ENCODE results near the gene HSFX3.
"Not testable (repeated sequence)": the region's sequence is repeated elsewhere in the genome, so short reads cannot be mapped to it uniquely, and the experiment has no call there.

HSFX3 gene, protein sequence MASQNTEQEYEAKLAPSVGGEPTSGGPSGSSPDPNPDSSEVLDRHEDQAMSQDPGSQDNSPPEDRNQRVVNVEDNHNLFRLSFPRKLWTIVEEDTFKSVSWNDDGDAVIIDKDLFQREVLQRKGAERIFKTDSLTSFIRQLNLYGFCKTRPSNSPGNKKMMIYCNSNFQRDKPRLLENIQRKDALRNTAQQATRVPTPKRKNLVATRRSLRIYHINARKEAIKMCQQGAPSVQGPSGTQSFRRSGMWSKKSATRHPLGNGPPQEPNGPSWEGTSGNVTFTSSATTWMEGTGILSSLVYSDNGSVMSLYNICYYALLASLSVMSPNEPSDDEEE
- long read RNA-seq: 0 reads

DNA sequence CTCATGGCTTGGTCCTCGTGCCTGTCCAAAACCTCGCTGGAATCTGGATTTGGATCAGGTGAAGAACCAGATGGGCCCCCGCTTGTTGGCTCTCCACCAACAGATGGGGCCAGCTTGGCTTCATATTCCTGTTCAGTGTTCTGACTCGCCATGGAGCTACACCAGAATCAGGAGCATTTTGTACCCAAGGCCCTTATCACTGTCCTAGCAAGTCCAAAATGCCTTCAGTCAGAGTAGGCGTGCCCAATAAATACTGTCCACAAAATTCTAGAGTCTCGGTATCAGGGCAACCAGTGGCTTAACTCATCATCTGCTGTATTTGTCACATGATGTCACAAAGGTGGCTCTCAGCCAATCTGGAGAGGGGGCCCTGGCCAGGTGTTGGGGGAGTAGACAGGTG lies at the start of gene HSFX3:
Gene HSFX3 (minus strand): TSS at position 224 of the 400 bp plus-strand sequence. CDS start 72 bp downstream, at position 152.
- not testable (repeated sequence) for H3K27me3 ChIP-seq (ENCODE audit: insufficient read depth, poor library complexity, severe bottlenecking); DNase-seq (ENCODE audit: low read depth in 1 of 2, low spot score in 1 of 2); H3K27ac ChIP-seq (replicated peaks); H3K4me3 ChIP-seq (replicated peaks; ENCODE audit: insufficient read depth, low read length)

DNA sequence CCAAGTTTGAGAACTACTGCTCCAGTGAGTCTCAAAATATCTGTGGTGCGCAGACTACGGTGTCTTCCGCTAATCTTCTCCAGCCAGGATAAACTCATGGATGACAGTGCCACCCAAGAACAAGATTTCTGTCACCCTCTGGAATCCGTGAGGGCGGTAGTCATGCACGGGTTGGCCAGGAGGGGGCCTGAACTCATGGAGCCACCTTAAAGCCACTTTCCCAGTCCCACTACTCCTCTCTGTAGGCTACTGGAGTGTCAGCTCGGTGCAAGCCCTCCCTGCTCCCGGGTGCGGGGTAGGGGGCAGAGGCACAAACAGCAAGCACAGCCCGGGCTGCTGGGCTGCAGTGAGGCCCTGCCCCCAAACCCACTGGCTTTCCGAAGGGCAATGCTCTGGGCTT lies 48.9 kb upstream of the HSFX3 start:
- H3K27me3 ChIP-seq (ENCODE audit: insufficient read depth, poor library complexity, severe bottlenecking); DNase-seq (ENCODE audit: low read depth in 1 of 2, low spot score in 1 of 2); H3K4me3 ChIP-seq (replicated peaks; ENCODE audit: insufficient read depth, low read length); H3K27ac ChIP-seq (replicated peaks): not testable (repeated sequence)

DNA sequence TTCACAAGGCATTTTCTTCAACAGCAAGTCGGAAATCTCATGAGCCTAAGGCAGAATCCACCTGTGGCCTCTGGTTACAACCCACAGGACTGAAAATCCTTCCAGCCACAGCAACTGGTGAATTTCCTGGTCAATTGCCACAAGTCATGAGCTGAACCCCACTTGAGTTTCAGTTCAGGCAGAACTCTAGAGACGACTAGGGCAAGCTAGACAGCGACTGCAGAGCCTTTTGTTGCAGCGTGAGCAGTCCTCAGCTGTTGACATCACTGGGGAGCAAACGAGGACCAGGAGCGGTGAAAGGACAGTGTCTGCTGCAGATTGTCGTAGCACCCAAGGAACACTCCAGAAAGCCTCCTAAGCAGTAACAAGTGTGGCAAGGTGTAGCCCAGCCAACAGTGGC lies 46.2 kb upstream of the HSFX3 start:
- H3K4me3 ChIP-seq (replicated peaks; ENCODE audit: insufficient read depth, low read length); DNase-seq (ENCODE audit: low read depth in 1 of 2, low spot score in 1 of 2); H3K27ac ChIP-seq (replicated peaks); H3K27me3 ChIP-seq (ENCODE audit: insufficient read depth, poor library complexity, severe bottlenecking): not testable (repeated sequence)

DNA sequence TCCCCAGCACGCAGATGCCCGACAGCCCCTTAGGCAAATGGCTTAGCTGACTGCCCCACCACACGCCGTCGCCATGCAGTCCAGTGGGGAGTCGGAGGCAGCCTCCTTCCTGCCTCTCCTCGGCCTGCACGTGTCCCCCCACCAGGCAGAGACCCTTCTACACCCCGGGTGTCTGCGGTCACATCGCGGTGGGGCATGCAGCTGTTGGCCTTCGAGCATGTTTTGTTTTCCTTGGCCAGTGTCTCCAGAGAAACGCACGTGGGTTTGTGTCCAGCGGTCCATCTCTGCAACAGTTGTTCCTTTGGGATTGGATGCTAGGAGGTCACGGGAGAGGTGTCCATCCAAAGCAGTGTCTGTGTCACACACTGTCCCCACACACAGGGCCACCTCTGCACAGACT lies 45.5 kb upstream of the HSFX3 start, which contains the start of gene HSFX2:
Gene HSFX2 (minus strand): TSS at position 101 of the 400 bp plus-strand sequence. CDS start 614 bp downstream, outside the sequence.
- H3K27me3 ChIP-seq (ENCODE audit: insufficient read depth, poor library complexity, severe bottlenecking); H3K27ac ChIP-seq (replicated peaks); H3K4me3 ChIP-seq (replicated peaks; ENCODE audit: insufficient read depth, low read length); DNase-seq (ENCODE audit: low read depth in 1 of 2, low spot score in 1 of 2): not testable (repeated sequence)

DNA sequence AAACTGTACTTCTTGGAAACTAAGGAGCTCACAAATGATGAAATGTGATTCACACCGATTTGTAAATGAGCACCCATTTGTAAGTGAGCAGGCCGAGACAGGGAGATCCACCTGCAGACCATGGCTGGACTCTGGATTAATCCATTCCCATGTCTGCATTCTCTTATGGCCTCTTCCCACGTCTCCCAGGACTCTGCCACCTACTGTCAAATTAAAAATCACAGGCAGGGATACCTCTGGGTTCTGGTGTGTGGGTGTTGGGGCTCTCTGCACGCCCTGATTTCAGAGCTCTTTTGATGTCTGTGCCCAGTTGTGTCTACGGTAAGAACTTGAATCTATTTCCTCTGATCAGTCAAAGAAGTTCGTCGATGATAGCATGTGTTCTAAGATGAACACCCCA lies 41.3 kb upstream of the HSFX3 start:
- H3K27me3 ChIP-seq (ENCODE audit: insufficient read depth, poor library complexity, severe bottlenecking); H3K27ac ChIP-seq (replicated peaks); H3K4me3 ChIP-seq (replicated peaks; ENCODE audit: insufficient read depth, low read length); DNase-seq (ENCODE audit: low read depth in 1 of 2, low spot score in 1 of 2): not testable (repeated sequence)

DNA sequence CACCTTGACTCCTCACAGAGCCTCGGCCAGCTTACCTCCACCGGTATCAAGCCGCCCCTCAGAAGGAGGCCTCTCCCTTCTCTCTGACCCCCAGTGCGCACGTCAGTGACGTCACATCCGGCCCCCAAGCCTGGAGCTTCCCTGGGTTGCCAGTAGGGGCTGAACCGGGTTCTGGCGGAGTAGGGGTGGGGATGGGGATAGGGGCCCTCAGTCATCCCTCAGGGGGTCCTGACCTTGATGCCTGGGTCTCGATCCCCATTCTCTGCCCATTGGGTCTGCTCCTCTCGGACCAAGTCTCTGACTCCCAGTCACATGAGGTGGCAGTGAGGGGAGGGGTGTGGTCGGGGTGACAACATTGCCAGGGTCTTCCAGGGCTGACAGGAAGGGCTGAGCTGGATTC lies 37.6 kb upstream of the HSFX3 start, which contains the start of gene MAGEA9B:
Gene MAGEA9B (minus strand): TSS at position 101 of the 400 bp plus-strand sequence. CDS start 4,280 bp downstream, outside the sequence.
- DNase-seq (ENCODE audit: low read depth in 1 of 2, low spot score in 1 of 2); H3K27me3 ChIP-seq (ENCODE audit: insufficient read depth, poor library complexity, severe bottlenecking); H3K4me3 ChIP-seq (replicated peaks; ENCODE audit: insufficient read depth, low read length); H3K27ac ChIP-seq (replicated peaks): not testable (repeated sequence)

DNA sequence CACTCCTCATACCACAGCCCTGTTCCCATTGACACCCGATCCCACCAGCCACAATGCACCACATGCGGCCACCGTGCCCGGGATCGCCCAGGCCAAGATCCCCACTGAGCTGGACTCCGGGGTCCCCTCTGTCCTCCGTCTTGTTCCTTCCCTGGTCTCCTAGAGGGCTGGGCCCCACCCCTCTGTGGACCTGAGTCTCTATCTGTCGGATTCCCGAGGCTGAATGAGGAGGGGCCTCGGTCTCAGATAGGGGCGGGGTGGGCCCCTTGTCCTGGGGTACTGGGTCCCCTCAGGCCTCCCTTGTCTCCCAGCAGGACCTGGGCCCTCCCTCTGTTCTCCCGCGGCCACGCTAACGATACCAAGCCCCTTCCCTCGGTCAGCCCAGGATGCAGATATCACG lies 35.9 kb upstream of the HSFX3 start:
- not testable (repeated sequence) for H3K4me3 ChIP-seq (replicated peaks; ENCODE audit: insufficient read depth, low read length); H3K27me3 ChIP-seq (ENCODE audit: insufficient read depth, poor library complexity, severe bottlenecking); H3K27ac ChIP-seq (replicated peaks); DNase-seq (ENCODE audit: low read depth in 1 of 2, low spot score in 1 of 2)

DNA sequence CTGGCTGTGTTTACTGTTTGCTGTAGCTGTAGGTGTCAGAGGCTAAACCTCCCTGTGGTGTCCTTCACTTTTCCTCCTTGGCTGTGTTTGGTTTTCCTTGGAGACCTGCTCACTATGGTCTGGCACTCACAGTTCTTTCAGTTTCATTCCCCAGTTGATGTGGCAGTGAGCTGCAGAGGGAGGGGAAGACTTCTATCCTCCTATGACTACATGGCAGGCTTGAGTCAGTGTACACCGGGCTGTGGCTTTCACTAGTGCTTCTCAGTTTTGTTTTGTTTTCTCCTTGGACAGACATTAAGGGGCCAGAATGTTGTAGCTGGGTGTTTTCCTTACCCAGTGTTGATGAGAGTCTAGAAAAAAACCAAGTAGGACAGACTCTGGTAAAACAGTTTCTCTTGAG lies 23.7 kb upstream of the HSFX3 start:
- not testable (repeated sequence) for DNase-seq (ENCODE audit: low read depth in 1 of 2, low spot score in 1 of 2); H3K27ac ChIP-seq (replicated peaks); H3K27me3 ChIP-seq (ENCODE audit: insufficient read depth, poor library complexity, severe bottlenecking); H3K4me3 ChIP-seq (replicated peaks; ENCODE audit: insufficient read depth, low read length)

DNA sequence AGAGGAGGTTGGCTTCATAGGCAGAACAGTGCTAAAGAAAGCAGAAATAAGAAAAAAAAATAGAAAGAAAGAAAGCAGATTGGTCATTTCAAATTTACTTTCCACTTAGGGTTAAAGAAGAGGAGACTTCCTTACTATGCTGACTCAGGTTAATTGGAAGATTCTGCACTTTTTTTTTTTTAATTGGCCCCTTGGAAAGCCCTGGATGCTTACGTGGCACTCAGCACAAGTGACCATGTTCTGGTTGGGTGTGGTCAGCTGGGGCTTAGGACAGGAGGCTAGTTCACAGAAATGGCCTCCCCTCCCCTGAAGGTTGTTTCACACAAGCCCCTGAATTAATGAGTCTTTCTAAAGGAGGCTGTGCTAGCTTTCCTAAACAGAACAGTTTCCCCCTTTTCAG lies 23.0 kb upstream of the HSFX3 start:
- Histone ChIP-seq H3K4me3 (replicated peaks; ENCODE audit: insufficient read depth, low read length) (no peak overlapping the region), H3K27ac (replicated peaks) (no peak overlapping the region), H3K27me3 (ENCODE audit: insufficient read depth, poor library complexity, severe bottlenecking) (no peaks in the 10 kb centered on the region)
- TF ChIP-seq GABPA (IDR thresholded peaks at IDR 0.05; ENCODE audit: low read depth): no peak
- no peak for TF ChIP-seq SPI1 (IDR thresholded peaks at IDR 0.05; ENCODE audit: borderline replicate concordance, low read depth)
- TF ChIP-seq POLR2AphosphoS5 (IDR thresholded peaks at IDR 0.05; ENCODE audit: low read depth): no peak
- TF ChIP-seq, protein P1, sequence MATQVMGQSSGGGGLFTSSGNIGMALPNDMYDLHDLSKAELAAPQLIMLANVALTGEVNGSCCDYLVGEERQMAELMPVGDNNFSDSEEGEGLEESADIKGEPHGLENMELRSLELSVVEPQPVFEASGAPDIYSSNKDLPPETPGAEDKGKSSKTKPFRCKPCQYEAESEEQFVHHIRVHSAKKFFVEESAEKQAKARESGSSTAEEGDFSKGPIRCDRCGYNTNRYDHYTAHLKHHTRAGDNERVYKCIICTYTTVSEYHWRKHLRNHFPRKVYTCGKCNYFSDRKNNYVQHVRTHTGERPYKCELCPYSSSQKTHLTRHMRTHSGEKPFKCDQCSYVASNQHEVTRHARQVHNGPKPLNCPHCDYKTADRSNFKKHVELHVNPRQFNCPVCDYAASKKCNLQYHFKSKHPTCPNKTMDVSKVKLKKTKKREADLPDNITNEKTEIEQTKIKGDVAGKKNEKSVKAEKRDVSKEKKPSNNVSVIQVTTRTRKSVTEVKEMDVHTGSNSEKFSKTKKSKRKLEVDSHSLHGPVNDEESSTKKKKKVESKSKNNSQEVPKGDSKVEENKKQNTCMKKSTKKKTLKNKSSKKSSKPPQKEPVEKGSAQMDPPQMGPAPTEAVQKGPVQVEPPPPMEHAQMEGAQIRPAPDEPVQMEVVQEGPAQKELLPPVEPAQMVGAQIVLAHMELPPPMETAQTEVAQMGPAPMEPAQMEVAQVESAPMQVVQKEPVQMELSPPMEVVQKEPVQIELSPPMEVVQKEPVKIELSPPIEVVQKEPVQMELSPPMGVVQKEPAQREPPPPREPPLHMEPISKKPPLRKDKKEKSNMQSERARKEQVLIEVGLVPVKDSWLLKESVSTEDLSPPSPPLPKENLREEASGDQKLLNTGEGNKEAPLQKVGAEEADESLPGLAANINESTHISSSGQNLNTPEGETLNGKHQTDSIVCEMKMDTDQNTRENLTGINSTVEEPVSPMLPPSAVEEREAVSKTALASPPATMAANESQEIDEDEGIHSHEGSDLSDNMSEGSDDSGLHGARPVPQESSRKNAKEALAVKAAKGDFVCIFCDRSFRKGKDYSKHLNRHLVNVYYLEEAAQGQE (IDR thresholded peaks at IDR 0.05; ENCODE audit: insufficient replicate concordance, low read depth): no peak
- TF ChIP-seq, protein P2, sequence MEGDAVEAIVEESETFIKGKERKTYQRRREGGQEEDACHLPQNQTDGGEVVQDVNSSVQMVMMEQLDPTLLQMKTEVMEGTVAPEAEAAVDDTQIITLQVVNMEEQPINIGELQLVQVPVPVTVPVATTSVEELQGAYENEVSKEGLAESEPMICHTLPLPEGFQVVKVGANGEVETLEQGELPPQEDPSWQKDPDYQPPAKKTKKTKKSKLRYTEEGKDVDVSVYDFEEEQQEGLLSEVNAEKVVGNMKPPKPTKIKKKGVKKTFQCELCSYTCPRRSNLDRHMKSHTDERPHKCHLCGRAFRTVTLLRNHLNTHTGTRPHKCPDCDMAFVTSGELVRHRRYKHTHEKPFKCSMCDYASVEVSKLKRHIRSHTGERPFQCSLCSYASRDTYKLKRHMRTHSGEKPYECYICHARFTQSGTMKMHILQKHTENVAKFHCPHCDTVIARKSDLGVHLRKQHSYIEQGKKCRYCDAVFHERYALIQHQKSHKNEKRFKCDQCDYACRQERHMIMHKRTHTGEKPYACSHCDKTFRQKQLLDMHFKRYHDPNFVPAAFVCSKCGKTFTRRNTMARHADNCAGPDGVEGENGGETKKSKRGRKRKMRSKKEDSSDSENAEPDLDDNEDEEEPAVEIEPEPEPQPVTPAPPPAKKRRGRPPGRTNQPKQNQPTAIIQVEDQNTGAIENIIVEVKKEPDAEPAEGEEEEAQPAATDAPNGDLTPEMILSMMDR (IDR thresholded peaks at IDR 0.05; ENCODE audit: insufficient read depth, low read length): no peak
- no peak for DNase-seq (ENCODE audit: low read depth in 1 of 2, low spot score in 1 of 2)
